Mammary epithelial cell (primary cell): ENCODE measurements around the gene IL1RL2.

Experiments used
- EZH2 ChIP-seq: IDR thresholded peaks from 2 replicates; pipeline ENCODE4 v1.6.1; 2012; ENCODE audit warnings: low read length, inconsistent platforms, borderline replicate concordance
- TF ChIP-seq, protein P1 (sequence below), 2 donors: IDR thresholded peaks in 1 of 2; conservative IDR thresholded peaks in 1 of 2; 2 replicates each; pipeline ENCODE4 v1.5.1; 2011 to 2012; ENCODE audit warnings: inconsistent platforms in 2 of 2, low read length in 2 of 2, mild to moderate bottlenecking in 2 of 2, control low read depth in 1 of 2, low read depth in 1 of 2; ENCODE audit not compliant: insufficient read depth in 1 of 2; ENCODE audit errors: extremely low read depth in 1 of 2

DNA sequence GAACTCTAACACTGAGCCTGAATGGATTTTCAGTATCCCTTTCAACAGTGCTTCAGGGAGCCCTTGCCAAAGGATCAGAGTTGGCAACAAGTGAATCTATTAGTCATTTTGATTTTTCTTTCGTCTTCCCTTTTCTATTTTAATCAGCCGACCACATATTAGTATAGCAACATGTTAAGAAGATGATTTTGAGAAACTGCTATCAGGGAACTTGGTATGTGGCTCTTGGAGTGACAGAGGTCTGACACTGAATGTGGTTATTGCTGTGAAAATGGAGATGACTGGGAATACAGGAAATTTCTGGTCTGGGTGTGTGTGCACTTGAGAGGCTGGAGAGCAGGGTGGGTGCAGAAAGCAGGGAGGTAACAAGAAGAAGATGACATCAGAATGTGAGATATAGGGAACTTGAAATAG lies 95.9 kb downstream of the IL1RL2 start:
- TF ChIP-seq, protein P1, sequence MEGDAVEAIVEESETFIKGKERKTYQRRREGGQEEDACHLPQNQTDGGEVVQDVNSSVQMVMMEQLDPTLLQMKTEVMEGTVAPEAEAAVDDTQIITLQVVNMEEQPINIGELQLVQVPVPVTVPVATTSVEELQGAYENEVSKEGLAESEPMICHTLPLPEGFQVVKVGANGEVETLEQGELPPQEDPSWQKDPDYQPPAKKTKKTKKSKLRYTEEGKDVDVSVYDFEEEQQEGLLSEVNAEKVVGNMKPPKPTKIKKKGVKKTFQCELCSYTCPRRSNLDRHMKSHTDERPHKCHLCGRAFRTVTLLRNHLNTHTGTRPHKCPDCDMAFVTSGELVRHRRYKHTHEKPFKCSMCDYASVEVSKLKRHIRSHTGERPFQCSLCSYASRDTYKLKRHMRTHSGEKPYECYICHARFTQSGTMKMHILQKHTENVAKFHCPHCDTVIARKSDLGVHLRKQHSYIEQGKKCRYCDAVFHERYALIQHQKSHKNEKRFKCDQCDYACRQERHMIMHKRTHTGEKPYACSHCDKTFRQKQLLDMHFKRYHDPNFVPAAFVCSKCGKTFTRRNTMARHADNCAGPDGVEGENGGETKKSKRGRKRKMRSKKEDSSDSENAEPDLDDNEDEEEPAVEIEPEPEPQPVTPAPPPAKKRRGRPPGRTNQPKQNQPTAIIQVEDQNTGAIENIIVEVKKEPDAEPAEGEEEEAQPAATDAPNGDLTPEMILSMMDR (conservative IDR thresholded peaks at IDR 0.05 in 1 of 2, IDR thresholded peaks at IDR 0.05 in 1 of 2; ENCODE audit: extremely low read depth in 1 of 2, insufficient read depth in 1 of 2, low read depth in 1 of 2, low read length in 2 of 2) = no peak
- TF ChIP-seq EZH2 = no peak
